GM21367 (cell line): ENCODE results near the gene TRIM33.
"Not testable (repeated sequence)": the region's sequence is repeated elsewhere in the genome, so short reads cannot be mapped to it uniquely, and the experiment has no call there.

Experiments used
- ATAC-seq: cut with Tn5 transposase; IDR thresholded peaks from one replicate; pipeline ENCODE4 v1.9.1; 2021; ENCODE audit not compliant: unreplicated experiment

Gene TRIM33

DNA sequence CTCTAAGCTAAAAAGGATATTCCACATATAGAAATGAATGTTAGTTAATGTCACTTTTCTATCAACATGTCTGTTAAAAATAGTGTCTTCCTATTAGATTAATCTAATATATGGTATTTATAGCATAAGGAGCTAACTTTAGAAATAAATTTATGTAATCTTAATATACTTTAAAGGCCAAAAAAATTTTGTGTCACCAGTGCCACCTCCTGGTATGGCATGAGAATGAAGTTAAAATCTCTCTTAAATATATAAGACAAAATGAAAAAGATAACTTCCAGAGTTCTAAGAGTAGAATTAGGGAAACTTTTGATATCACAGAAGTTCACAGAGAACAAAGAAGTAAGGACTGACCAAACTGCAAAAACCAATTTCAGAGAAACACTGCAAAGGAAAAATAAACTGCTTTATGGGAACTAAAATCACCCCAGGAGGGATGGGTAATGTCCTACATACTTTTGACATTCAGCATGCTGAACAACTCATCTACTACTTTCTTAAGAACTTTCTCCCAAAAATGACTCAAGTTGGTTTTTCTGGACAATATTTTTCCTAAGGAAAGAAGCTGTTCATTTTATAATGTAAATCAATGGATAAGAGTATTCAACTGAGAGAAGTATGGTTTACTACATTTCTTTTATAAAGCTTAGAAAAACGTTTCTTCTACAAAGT is 82.8 kb downstream of the TRIM33 start:
- no peak for ATAC-seq

DNA sequence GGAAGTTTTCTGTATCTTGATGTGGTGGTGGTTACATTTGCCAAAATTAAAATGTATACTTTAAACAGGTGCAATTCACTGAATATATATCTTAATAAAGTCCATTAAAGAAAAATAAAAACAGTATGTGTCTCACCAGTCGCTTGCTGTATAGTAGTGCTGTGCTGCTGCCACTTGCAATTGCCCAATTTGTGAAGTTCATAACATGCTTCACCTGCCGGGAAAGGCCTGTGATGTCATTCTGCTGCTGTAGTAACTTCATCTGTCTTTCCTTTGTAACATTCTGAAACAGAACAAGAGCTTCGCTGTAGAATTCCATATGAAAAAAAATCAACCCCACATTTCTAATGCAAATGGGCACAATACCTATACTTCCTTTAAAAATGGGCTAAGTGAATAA is 83.4 kb downstream of the TRIM33 start:
- ATAC-seq = no peak

DNA sequence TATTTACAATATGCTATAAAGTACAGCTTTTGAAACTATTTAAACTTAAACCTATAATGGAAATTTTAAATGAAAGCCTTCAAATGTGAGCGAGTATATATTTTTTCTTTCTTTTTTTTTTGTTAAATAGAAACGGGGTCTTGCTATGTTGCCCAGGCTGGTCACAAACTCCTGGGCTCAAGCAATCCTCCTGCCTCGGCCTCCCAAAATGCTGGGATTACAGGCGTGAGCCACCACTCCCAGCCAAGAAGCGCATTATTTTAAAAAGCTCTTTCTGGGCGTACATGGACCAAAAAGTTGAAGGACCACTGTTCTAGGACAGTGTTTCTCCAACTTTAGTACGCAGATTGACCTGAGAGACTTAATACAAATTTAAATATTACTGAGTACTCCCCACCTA is 87.5 kb downstream of the TRIM33 start:
- ATAC-seq = no peak

DNA sequence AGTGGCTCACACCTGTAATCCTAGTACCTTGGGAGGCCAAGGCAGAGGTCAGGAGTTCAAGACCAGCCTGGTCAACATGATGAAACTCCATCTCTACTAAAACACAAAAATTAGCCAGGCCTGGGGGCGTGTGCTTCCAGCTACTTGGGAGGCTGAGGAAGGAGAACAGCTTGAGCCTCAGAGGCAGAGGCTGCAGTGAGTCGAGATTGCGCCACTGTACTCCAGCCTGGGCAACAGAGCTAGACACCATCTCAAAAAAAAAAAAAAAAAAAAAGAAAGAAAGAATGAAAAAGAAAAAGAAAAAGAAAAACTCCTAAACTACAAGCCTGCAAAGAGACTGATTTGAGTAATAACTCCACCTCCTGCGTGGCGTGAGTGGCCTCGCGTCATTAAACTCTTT is 92.1 kb downstream of the TRIM33 start:
- ATAC-seq = not testable (repeated sequence)

DNA sequence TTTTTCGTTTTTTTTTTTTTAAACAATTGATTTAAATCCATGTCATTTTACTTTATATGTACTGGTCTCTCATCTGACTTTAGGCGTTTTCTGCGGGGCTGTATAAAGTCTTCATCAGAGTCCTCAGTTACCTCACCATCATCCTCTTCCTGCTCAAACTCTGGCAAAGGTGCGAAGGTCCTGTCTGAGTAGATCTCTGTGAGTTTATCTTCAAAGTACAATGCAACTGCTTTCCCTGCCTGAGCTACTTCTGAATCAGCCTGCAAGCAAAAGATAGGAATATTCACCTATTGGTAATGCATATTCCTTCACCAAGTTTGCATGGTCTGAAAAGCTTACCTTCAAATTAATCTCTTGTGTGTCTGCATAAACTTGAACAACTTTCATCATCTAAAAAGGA is 113.4 kb downstream of the TRIM33 start:
- ATAC-seq = no peak

DNA sequence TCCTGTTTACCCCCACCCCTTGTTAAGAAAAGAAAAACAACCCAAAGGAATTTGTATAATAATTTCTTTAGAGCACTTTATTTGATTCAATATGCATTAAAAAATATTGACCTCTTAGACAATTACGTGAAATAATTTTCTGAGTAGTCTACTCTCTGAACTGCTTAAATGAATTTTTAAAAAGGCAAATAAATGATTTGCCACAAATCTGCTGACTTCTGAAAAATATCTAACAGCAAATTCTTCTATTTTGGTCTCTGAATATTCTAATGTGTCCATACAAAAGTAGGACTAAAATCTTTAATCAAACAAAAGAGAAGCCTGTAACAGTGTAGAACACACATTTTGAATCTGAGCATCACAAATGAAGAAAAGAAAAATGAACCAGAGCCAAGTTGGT is 115.1 kb downstream of the TRIM33 start:
- ATAC-seq = no peak

DNA sequence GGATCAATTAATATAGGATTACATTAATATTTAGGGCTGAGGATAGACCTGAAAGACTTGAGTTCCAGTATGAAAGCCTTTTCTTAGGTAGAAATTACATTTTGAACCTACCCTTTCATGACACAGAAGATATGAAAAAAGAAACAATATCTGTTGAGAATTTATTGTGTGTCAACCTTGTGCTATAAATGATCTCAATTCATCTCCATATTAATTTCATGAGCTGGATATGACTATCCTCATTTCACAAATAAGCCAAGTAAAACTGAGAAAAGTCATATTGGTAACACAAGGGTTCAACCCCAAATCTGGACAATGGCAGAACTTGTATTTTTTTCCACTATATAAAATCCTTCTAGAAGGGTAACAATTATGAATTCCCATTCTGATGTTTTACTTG is 120.0 kb downstream of the TRIM33 start:
- no peak for ATAC-seq

DNA sequence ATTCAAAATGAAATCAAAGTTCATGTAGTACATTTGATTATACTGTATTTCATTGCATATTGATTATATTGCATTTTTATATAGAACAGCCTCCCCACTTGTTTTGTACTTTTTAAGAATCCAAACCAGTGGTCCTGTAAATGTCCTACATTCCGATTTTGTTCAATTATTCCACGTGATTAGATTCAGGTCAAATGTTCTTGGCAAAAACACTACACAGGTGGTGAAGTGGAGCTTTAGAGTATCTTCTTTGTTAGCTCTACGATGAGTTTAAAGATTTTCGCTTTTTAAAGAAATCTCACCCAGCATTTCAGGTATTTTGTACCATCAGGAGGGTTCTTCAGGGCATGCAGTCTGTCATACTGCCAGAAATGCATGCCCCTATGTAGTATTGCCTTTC is 120.6 kb downstream of the TRIM33 start:
- no peak for ATAC-seq

DNA sequence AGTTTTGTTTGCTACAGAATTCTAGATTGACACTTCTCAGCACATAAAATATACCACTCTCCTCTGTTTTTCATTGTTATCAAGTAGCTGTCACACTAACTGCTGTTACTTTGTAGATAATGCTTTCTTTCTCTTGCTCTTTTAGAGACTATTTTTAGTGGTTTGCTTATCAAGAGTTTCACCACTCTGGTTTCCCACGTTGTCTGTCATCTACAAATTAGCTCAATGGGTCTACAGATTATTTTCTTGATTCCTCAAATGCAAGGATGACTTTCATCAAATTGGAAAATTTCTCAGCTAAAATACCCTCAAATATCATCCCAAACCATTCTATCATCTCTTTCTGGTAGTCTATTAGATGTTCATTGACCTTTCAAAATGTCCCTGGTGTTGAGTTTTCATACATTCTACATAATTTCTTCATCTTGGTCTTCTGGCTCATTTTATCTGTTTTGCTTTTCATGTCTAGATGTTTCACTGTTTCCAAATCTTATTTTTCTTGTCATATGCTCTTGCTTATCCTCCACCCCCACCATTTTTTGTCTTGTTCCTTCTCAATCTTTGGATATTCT is 122.5 kb downstream of the TRIM33 start:
- ATAC-seq = no peak

DNA sequence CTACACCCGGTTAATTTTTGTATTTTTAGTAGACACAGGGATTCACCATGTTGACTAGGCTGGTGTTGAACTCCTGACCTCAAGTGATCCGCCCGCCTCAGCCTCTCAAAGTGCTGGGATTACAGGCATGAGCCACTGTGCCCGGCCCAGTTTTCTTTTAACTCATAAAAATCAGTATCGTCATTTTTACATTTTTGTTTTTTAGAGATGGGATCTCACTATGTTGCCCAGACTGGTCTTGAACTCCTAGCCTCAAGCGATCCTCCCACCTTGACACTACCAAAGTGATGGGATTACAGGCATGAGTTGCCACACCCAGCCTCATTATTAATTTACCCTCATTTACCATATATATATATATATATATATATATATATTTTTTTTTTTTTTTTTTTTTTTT is 123.4 kb downstream of the TRIM33 start:
- ATAC-seq = not testable (repeated sequence)

DNA sequence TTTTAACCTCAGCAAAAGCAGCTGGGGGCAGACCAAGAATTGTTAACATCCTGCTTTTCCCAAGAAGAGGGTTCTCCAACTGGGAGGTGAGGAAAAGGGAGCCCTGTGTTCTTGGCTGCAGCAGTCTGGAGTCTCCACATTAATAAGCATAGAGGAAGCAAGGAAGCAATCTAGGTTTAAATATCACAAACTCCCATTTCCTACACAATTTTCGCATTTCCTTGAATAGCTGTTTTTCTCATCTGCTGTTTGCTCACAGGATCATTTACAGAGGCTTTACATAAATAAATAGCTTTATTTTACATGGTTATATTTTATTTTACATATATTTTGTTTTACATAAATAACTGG is 124.0 kb downstream of the TRIM33 start:
- ATAC-seq = no peak

DNA sequence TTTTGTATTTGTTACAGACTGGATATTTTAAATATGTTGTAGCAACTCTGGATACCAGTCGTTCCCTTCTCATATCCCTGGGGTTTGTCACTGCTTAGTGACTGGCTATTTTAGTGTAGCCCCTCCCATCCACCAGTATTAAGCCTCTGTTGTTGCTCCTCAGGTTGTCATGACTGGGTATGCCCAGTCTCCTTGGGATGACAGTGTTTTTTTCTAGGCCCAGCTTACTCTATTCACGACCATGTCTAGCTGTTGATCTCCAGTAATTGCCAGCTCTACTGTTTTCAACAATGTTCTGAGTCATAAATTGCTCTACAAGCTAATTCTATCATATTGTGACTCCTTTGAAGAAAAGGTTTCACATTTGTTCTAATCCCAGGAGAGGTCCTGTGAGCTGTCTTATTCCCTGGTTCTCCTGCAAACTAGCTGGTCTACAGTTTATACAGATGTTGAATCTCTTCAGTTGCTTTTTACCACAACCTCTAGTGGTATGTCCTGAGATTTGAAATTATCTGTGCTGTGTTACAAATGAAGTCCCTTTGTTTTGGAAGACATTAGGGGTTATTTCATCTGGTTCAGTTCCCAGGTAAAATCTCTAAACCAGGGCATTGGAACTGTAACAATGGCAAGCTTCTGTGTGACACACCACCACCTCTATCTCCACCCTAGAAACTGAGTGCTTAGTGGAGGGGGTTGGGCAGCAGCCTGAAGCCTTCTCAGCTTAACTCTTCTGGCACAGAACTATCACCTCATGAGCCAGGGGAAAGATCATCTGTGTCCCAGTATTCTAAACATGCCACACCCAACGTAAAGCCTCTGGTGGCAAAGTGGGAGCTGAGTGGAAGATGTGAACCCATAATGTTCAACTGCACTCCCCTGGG is 124.6 kb downstream of the TRIM33 start:
- ATAC-seq = no peak

DNA sequence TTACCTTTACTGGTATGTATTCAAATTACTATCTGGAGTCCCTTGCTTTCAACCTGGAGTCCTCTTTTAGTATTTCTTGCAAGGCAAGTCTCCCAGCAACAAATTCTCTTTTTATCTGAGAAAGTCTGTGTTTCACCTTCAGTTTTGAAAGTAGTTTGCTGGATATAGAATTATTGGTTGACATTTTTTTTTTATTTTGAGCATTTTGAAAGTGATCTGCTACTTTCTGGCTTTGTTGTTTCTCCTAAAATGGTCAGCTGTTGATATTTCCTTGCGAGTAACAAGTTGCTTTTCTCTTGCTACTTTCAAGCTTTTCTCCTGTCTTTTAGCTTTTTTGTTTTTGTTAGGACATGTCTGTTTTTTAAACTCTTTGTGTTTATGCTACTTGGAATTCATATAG is 126.1 kb downstream of the TRIM33 start:
- ATAC-seq = no peak

DNA sequence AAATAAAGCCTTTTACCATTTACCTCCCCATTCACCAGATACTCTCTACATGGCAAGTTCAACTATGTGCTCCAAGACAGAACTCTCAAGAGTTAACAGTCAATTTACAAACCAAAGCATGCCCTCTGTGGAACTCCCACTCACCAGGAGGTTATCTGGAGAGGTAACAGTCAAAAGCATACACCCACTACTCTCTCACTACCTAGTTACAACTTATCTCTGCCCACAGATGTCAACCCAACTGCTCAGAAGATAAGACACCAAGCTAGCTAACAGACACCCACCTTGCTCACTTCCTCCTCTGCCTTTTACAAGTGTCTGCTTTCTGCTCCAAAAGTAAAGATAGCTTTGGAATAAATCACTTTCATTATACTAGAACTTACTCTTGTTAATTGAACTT is 131.0 kb downstream of the TRIM33 start:
- ATAC-seq = no peak

DNA sequence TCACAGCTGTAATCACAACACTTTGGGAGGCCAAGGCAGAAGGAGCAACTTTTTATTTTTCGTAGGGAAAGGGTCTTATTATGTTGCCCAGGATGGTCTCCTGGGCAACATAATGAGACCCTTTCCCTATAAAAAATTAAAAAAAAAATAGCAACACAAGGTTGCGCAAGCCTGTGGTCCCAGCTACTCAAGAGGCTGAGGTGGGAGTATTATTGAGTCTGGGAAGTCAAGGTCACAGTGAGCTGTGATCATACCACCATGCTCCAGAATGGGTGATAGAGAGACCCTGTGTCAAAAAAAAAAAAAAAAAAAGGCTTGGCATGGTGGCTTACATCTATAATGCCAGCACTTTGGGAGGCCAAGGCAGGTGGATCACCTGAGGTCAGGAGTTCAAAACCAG is 131.6 kb downstream of the TRIM33 start:
- no peak for ATAC-seq

DNA sequence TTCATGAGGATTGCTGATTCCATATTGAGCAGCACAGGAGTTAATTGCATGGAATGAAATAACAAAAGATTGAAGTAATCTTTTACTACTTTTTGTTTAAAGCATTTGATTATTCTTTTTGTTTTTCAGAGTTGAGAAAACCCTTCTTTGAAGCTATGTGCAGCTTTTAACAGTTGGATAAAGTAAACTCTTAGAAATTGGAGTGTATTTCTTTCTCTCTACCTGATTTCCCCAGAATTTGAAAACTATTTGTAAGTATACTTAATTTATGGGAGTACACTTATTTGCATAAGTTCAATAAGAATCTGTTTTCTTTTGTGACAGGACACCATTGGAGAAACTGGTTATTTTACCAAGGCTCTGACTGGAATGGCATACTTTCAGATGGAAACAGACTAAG is 133.6 kb downstream of the TRIM33 start:
- no peak for ATAC-seq

DNA sequence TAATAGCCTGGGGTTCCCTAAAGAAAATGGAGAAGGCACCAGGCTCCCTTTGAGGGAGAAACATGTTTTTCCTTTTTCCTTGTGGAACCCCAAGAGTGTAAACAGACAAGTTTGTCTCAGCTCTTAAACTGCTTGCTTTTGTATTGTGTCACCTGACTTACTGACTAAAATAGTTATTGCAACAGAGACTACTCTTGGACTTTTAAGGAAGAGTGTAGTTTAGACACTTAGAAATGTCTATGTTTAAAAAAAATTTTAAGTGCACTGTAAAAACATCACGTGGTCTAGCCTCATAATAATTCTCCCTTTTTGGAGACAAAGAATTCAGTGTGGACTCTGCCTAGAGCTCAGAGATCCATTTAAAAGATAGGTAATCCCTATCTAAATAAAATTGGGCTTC is 141.1 kb downstream of the TRIM33 start:
- ATAC-seq = no peak

DNA sequence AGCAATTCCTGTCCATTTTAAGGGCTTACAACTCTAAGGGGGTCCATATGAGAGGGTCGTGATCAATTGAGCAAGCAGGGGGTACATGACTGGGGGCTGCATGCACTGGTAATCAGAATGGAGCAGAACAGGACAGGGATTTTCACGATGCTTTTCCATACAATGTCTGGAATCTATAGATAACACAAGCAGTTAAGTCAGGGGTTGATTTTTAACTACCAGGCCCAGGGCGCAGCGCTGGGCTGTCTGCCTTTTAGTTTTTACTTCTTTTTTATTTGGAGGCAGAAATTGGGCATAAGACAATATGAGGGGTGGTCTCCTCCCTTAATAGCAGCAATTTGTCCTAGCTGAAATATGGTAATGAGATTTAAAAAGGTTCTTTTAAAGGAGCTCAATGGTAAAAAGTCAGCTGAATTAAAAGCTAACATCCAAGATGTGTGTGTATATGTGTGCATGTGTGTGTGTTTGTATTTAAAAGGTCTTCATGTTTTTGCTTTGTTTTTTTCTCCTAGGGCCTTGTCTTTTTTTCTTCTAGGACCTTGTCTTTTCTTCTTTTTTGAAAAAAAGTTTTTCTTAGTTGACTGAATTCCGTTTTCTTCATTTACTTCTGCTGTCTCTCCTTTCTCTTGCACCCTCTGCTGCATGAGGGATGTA is 141.6 kb downstream of the TRIM33 start:
- ATAC-seq = not testable (repeated sequence)

DNA sequence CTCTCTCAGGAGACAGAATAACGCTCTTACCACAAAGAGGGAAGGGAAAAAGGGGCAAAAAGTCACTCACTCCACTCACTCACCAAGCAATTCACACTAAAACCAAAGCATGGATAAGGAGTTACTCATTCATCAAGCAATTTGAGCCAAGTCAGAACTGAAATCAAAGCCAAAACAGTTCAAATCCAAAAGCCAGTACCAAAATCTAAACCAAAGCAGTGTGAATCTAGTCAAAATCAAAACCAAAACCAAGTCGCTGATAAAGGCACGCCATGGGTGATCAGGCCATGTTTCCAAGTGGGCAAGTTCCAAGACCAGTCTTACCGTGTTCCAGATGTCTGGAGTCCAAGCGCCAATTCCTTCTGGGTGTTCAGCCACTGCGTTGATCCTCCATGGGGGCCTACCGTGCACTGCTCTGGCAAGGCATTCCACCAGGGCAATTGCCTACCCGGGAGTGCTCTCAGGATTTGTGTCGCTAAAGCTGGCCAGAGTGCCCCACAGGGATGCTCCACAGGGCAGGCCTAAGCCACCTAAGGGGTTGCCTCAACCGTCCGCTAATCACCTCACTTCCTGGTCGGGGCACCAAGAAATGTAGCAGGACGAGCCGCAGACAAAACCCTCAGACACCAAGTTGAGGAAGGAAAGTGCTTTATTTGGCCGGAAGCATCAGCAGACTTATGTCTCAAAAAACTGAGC is 142.3 kb downstream of the TRIM33 start:
- ATAC-seq = no peak

DNA sequence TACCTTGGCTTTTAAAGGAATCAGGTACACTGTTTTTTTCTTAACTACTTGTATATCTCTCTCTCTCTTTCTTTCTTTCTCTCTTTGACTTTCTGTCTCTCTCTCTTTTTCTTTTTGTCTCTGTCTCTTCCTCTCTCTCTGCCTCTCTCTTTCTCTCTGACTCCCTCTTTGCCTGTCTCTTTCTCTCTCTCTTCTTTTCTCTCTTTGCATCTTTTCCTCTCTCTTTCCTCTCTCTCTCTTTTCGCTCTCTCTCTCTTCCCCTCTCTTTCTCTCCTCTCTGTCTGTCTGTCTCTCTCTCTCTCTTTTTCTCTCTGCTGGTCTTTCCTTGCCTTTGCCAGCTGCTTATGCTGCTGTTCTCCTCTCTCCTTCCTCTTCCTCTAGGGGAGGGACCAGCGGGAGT is 143.2 kb downstream of the TRIM33 start:
- no peak for ATAC-seq

DNA sequence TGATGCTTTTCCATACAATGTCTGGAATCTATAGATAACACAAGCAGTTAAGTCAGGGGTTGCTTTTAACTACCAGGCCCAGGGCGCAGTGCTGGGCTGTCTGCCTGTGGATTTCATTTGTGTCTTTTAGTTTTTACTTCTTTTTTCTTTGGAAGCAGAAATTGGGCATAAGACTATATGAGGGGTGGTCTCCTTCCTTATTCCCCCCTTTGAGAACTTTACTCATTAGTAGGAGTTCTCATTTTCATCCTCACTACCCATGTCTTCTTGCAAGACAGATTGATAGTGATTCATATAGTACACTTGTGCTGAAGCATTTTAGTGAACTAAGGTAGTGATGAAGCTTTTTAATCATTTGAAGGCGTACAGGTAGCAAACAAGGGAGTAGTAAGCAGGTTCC is 147.8 kb downstream of the TRIM33 start:
- not testable (repeated sequence) for ATAC-seq
